Activated CD4-positive, CD25-positive, alpha-beta regulatory T cell treated with anti-CD3 and anti-CD28 coated beads, Interleukin-2, amount 50 U/mL, for 24 hours (primary cell): ENCODE measurements around the gene UNC45B.
"Not testable (repeated sequence)": the region's sequence is repeated elsewhere in the genome, so short reads cannot be mapped to it uniquely, and the experiment has no call there.

Source experiments
- ATAC-seq, 2 donors: fragments of 150-1000 bp; cut with Tn5 transposase; one replicate each; pipeline ENCODE4 v1.10.0; 2021; ENCODE audit warnings: mild to moderate bottlenecking in 1 of 2, moderate library complexity in 1 of 2

Gene UNC45B

DNA sequence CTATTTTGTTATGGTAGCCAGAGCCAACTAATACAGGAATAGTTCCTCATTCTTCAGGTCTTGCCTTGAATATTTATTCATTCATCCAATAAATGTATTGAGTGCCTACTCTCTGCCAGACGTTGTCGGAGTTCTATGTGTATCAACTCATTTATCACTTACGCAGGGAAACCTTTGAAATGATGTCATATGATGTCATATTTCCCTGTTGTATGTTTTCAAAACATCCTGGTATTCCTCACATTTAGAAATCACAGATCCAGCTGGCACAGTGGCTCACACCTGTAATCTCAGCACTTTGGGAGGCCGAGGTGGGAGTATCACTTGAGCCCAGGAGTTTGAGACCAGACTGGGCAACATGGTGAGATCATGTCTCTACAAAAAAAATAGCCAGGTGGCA lies 2.8 kb upstream of the UNC45B start:
- ATAC-seq: no peak

DNA sequence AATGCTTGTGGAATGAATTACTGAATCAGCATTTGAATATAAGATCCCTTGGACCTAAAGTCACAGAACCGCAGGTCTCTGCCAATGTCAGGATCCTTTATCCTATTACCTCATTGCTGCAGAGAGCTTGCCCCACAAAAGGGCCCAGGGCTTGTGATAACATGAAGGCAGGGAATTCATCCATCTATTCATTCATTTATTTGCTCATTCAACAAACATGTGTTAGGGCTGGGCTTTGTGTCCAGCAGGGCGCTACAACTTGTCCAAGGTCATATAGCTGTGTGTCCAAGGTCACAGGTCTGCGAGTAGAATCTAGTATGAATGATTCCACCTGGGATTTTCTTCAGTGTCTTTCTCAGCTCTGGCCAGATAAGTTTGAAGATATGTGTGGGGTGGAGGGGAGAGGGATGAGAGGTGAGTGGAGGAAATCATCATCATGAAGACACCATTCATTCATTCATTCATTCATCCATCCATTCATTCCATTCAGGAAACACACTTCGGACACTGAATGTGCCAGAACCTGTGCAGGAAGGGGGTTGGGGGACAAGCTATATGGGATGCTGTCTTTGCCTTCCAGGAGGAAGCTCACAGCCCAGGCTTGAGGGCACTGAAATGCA lies 1.3 kb upstream of the UNC45B start:
- ATAC-seq: no peak

DNA sequence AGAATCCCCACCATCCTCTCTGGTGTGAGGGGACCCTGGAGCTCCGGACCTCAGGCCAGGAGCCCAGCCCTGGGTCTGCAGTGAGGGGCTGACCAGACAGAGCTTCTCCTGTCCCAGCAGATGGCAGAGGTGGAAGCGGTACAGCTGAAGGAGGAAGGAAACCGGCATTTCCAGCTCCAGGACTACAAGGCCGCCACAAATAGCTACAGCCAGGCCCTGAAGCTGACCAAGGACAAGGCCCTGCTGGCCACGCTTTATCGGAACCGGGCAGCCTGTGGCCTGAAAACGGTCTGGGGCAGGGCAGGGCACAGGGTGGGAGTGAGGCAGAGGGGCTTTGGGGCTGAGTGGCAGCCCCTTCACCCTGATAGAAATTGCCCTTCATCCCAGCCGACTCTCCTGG lies 527 bp downstream of the UNC45B start:
- no peak for ATAC-seq

DNA sequence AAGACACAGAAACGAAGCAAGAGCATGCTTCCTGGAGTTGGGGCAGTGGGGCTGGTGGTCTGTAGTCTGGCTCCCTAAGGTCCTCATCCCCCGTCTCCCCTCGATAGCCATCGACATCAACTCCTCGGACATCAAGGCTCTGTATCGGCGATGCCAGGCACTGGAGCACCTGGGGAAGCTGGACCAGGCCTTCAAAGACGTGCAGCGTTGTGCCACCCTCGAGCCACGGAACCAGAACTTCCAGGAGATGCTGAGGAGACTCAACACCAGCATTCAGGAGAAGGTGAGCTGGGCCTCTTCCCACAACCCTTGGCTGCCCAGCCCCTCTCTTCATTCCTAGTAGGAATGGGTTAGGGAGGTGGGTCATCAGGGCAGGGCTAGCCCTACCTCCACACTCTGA lies 2.3 kb downstream of the UNC45B start:
- ATAC-seq: no peak

DNA sequence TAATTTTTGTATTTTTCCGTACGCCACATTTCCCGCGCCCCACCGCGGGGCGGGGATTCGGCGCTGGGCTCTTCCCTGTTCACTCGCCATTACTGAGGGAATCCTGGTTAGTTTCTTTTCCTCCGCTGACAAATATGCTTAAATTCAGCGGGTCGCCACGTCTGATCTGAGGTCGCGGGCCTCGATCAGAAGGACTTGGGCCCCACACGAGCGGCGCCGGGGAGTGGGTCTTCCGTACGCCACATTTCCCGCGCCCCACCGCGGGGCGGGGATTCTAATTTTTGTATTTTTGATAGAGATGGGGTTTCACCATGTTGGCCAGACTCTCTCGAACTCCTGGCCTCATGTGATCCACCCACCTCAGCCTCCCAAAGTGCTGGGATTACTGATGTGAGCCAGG lies 3.5 kb downstream of the UNC45B start:
- not testable (repeated sequence) for ATAC-seq

DNA sequence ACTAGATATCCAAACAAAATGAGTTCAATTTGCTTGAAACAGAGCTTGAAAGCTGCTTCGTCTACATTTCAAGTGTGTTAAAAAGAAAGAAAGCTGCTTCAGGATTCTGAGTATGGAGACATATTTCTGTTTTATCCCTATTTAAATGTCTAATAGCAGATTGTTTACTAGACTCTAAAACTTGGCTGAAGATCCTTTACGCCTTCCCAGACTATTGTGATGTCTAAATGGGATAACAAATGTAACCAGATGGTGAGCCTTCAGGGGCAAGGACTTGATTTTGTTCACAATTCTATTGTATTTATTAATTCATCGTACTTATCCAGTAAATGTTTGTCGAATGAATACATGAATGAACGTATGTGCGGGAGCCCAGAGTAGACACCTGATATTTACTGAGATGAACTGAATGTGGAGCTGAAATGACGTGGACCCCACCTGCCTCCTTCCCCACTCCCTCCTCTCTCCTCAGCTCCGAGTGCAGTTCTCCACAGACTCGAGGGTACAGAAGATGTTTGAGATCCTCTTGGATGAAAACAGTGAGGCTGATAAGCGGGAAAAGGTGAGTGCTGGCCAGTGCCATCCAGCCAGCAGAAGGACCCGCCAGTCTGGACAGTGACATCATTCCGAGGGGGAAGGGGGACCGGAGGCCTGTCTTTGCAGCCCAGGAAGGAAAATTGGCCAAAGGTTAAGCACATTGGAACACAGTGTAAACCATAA lies 5.0 kb downstream of the UNC45B start:
- no peak for ATAC-seq

DNA sequence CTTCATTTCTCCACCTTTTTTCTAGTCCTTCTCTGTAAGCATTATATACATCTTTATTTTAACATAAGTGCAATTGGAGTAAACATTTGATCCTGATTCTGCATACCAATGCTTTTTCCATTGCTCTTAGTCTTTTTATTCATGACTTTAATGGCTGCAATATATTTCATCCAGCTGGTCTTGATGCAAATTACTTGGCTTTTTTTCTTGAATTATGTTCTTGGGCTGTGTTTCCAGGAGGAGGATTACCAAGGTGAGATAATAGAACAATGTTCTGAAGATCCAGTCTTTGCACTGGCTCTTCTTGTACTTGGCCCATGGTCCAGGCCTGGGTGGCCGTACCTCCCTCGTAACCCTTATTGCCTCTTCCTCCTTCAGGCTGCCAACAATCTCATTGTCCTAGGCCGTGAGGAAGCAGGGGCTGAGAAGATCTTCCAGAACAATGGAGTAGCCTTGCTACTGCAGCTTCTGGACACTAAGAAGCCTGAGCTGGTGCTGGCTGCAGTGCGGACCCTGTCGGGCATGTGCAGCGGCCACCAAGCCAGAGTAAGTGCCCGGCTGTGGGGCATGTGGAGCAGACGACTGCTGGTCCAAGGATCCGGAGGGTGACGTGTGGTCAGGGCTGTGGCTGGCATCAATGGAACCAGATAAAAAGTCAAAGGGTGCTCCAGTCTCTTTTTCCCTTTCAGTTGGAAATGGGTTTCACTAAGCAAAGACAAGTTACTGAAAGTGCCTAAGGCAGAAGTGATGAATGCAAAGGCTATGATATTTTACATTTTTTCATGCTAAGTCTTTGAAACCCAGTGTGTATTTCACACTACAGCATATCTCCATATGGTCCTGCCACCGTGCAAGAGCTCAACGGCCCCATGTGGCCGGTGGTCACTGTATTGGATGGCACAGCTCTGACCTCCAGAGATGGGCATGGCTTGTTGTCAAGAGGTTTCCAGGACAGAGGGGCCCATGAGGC lies 6.9 kb downstream of the UNC45B start:
- ATAC-seq: no peak

DNA sequence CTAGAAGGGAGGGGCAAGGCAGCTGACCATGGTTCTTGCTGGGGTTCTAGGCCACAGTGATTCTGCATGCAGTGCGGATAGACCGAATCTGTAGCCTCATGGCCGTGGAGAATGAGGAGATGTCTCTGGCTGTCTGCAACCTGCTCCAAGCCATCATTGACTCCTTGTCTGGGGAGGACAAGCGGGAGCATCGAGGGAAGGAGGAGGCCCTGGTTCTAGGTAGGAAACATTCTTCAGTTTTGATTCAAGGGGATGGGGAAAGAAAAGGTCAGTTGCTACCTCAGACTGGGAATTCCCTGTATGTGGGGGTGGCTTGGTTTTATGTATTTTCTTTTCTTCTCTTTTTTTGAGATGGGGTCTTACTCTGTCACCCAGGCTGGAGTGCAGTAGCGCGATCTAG lies 7.6 kb downstream of the UNC45B start:
- no peak for ATAC-seq

DNA sequence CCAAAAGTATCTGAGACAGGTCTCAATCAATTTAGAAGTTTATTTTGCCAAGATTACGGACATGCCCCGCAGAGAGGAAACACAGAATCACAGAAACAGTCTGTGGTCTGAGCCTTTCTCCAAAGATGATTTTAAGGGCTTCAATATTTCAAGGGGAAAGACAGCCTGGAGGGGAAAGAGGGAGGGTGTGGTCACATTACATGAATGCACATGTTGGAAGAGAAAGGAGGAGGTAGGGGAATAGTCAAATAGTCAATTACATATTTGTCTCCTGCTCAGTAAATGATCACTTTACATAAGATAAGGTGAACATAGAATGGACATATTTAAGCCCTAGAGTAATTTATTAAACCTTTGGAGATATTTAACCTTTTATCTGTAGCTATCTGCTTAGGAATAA lies 12.3 kb downstream of the UNC45B start:
- ATAC-seq: no peak

DNA sequence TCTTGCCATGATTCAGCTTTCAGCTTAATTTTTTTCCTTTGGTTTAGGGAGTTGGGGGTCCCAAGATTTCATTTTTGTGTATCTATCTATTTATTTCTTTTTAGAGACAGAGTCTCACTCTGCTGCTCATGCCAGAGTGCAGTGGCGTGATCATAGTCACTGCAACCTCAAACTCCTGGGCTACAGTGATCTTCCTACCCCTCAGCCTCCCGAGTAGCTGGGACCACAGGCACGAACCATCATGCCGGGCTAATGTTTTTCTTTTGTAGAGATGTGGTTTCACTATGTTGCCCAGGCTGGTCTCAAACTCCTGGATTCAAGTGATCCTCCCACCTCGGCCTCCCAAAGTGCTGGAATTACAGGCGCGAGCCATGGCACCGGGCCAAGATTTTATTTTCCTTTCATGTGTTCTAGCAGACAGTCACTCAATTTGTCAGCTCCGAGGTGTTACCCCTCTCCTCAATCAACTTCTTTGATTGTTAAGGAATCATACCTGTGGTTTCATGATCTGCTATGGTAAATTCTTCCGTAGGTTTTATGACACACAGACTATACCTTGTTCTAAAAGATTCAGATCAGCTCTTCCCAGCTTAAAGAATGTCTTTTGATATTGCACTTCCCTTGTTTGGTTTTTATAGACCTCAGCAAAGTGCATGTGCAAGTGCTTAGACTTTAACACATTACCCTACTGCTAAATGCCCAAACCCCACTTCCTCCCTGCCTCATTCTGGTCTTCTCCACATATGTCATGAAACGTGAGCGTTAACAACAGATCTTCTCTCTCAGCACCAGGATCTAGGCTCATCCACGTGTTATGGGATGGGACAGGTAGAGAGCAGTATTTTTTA lies 13.0 kb downstream of the UNC45B start:
- ATAC-seq: peak; percentile 56 to 65

DNA sequence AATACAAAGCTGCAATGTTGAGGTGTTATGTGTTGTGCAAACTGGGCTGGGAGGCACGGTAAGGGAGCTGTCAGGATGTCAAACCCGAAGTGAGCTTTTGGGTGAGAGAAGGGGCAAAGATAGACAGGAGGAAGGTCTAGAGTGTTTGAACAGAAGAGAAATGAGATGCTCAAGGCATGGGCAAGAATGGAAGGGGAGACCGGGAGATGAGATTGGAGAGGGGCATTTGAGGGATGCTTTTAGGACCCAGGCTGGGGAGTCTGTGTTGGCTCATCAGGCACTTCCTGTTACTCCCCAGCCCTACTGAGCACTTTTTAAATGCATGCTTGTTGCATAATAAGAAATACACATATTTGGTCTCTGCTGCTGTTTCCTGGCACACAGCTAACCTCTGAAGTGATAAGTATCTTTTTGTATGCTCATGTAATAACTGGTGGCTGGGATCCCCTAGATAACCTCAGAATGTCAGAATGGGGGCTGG lies 13.7 kb downstream of the UNC45B start:
- ATAC-seq: peak; percentile 53 to 55

DNA sequence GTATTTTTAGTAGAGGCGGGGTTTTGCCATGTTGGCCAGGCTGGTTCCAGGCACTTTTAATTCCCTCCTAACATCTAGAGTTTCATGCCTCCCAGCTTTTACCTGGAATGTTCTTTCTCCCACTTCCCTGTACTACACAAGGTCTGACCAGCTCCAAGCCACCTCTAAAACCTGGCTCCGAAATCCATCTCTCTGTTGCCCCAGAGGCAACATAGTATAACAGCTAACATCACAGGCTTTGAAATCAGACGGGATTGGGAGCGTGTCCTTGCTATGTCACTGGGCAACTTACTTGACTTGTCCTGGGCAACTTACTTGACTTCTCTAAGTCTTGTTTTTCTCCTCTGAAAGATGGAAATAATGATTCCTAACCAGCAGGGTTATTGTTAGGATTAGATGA lies 15.1 kb downstream of the UNC45B start:
- ATAC-seq: no peak

DNA sequence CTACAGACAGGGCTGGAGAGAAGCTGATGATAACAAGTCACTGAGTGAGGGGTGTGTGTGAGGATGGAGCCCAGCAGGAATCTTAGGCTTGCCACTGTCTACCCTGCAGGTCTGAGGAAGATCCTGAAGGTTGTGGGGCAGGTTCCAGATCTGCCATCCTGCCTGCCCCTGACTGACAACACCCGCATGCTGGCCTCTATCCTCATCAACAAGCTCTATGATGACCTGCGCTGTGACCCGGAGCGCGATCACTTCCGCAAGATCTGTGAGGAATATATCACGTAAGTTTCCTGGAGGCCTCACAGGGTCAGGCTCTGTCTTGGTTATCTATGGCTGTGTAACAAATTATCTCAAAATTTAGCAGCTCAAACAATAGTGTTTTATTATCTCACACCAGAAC lies 16.3 kb downstream of the UNC45B start:
- no peak for ATAC-seq

DNA sequence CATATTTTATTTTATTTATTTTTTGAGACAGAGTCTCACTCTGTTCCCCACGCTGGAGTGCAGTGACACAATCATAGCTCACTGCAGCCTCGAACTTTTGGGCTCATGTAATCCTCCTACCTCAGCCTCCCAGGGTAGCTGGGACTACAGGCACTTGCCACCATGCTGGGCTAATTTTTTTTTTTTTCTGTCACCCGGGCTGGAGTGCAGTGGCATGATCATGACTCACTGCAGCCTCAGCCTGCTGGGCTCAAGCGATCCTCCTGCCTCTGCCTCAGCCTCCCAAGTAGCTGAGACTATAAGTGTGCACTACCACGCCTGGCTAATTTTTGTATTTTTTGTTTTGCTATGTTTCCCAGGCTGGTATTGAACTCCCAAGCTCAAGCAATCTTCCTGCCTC lies 17.1 kb downstream of the UNC45B start:
- ATAC-seq: no peak

DNA sequence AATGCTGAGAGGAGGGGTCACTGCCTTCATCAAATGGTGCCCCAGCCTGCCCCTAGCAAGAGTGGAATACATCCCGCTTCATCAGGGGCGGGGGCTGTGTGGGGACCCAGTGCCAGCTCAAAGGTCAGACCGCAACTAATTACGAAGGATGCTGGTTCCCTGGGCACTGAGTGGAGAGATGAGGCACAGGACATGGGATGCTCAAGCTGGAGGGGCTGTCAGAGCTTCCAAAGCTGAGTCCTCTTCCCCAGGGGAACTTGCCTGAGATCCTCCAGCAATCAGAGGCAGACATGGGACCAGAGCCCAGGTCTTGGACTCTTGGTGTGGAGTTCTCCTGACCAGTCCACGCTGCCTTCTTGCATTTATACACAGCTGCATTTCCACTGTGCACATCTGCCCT lies 18.9 kb downstream of the UNC45B start:
- ATAC-seq: no peak

DNA sequence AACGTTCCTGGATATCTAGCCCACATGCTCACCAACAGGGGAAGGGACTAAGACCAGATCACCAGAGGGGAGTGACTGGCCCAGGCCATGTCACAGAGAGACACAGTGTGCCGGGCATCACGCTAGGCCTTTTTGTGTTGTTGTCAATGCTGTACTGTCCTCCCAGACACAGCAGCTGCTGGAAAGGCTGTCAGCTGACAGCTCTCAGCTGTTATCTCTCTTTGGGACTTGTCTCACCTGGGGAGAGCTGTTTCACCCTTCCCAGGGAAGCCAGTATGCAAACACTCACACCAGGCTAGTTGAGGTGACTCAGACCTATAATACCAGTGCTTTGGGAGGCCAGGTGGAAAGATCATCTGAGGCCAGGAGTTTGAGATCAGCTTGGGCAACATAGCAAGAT lies 19.4 kb downstream of the UNC45B start:
- ATAC-seq: no peak

DNA sequence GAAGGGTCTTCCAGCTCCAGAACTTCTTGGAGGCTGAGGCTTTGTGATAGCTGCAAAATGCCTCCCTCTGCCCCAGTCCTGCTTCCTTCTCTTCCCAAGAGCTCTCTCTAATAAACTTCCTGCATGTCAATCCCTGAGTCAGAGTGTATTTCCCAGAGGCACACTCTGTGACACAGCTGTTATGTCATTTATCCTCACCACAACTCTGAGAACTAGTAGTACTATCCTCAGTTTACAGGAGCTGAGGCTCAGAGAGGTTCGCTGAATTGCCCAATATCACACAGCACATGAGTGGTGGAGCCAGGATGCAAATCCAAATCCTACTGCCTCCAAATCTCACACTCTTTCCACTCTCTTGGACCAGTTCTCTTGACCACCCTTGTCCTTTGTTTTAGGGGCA lies 20.0 kb downstream of the UNC45B start:
- no peak for ATAC-seq

DNA sequence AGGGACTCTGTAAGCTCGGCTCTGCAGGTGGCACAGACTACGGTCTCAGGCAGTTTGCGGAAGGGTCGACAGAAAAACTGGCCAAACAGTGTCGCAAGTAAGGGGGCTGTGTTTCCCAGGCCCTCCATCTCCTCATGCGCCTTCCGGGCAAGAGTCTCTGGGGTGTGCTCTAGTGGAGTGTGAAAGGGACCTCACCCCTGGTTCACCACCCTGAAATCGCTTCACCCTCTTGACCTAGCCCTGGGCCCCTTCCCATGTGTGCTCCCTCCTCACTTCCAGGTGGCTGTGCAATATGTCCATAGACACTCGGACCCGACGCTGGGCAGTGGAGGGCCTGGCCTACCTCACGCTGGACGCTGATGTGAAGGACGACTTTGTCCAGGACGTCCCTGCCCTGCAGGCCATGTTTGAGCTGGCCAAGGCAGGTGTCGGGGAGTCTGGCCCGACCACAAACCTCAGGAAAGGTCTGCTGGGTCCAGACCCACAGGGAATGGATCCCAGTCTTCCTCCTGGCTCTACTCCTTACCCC lies 22.3 kb downstream of the UNC45B start:
- no peak for ATAC-seq

DNA sequence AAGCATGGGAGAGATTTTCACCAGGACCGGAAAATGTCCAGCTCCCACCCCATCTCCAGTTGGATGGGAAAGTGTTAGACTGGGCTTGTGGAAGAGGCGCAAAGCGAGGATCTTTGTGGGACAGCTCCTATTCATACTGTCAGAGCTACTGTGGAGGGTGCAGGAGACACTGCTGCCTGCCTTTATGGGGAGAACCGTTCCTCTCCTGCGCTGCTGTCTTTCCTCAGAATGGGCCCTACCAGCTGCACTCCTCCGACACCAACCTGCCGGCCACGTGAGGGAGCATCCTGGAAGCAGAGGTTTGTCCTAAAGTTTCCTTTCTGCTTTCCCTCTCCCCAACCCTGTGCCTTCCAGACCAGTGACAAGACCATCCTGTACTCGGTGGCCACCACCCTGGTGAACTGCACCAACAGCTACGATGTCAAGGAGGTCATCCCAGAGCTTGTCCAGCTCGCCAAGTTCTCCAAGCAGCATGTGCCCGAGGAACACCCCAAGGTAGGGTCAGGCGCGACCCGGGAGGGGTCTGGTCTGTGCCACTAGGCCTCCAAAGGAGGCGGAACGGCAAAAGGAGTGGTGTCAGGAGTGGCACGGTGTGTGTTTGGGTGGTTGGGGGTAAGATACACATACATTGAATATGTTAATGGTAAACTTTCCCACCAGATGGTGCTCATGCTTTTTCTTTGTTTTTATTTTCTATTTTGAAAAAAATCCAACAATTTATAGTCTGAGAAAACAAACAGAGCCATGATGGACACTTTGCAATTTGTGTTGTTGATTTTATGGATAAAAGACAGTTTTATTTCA lies 23.6 kb downstream of the UNC45B start:
- peak in 1 of 2 donors; percentile 77 for ATAC-seq

DNA sequence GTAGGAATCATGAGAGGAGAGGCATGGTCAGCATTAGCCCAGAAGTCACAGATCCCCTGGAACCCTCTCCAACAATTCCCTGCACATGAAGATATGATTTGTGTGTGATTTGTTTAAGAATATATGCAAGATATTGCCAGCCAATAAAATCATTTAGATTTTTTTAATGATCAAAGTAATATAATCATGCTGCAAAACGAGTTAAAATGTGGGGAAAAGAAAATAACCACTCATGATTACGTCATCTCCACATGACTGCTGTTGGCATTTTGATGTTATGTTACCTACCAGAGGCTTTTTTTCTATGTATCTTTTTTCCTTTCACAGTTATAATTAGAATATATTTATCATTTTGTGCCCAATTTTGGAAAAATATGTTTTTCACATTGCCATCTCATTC lies 24.2 kb downstream of the UNC45B start:
- ATAC-seq: peak; percentile 48 to 54

DNA sequence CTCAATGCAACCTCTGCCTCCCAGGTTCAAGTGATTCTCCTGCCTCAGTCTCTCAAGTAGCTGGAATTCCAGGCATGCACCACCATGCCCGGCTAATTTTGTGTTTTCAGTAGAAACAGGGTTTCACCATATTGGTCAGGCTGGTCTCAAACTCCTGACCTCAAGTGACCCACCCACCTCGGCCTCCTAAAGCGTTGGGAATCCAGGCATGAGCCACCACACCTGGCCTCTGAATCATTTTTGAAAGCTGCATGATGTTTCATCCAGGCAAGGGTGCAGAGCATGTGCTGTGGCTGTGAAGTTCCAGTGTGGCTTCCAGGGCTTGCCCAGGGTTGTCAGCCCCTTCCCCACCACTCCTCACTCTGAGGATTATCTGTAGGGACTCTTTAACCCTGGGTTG lies 24.7 kb downstream of the UNC45B start:
- not testable (repeated sequence) for ATAC-seq
